ENCODE measurements around the gene NEURL3.
A peak's percentile ranks its signal among the peaks of the same experiment; 100 is the strongest.

GRCh38 chr2:96538487-96539214 lies 33.5 kb upstream of the NEURL3 start:
- TF ChIP-seq POLR2A (IDR thresholded peaks at IDR 0.05) (peak in 1 of 2 donors; percentile 31), CTCF (IDR thresholded peaks at IDR 0.05) (no peak)

All from adrenal gland (tissue), 5 donors.